Common myeloid progenitor, CD34-positive (primary cell): ENCODE measurements around the gene SLCO3A1.

Source experiments
- CTCF ChIA-PET: fragments of 350-600 bp; sonication (Branson Sonifier 250); formaldehyde crosslinking; loops from one replicate; lab custom pipeline; 2021; ENCODE audit warnings: antibody characterized with exemption; lab: Charles Lee
- POLR2A ChIA-PET: fragments of 350-600 bp; sonication (Branson Sonifier 250); formaldehyde crosslinking; loops from one replicate; lab custom pipeline; 2021; ENCODE audit warnings: antibody characterized with exemption; lab: Charles Lee
- DNase-seq, 3 donors: peaks; one replicate each; pipeline versions ENCODE4 v3.0.0 to v3.0.0-alpha.2; 2013
- H3K27ac ChIP-seq, 2 experiments: 1 replicate in 1 of 2; 2 replicates in 1 of 2; pipeline ENCODE4 v1.7.0; 2013; ENCODE audit warnings: inconsistent platforms in 2 of 2, low read length in 2 of 2, mild to moderate bottlenecking in 2 of 2, low read depth in 1 of 2, moderate library complexity in 1 of 2; ENCODE audit not compliant: severe bottlenecking in 2 of 2, insufficient read depth in 1 of 2, poor library complexity in 1 of 2
- H3K27me3 ChIP-seq, 5 experiments: replicated peaks in 2 of 5; 1 replicate in 3 of 5; 2 replicates in 2 of 5; pipeline versions ENCODE4 v1.6.1 to v1.7.0; 2013; ENCODE audit warnings: low read length in 4 of 5, mild to moderate bottlenecking in 2 of 5, moderate library complexity in 2 of 5, inconsistent platforms in 1 of 5; ENCODE audit not compliant: insufficient read depth in 5 of 5, control insufficient read depth in 4 of 5
- H3K36me3 ChIP-seq, 4 experiments: 1 replicate in 2 of 4; 2 replicates in 2 of 4; pipeline versions ENCODE4 v1.6.1 to v1.7.0; 2013; ENCODE audit warnings: low read length in 3 of 4, control low read depth in 1 of 4, mild to moderate bottlenecking in 1 of 4; ENCODE audit not compliant: control insufficient read depth in 4 of 4, insufficient read depth in 4 of 4
- H3K4me1 ChIP-seq, 4 experiments: 1 replicate in 3 of 4; 2 replicates in 1 of 4; pipeline versions ENCODE4 v1.6.1 to v1.7.1; 2013; ENCODE audit warnings: low read length in 3 of 4, mild to moderate bottlenecking in 3 of 4, control low read depth in 1 of 4, inconsistent platforms in 1 of 4, moderate library complexity in 1 of 4; ENCODE audit not compliant: control insufficient read depth in 4 of 4, insufficient read depth in 4 of 4; ENCODE audit errors: control extremely low read depth in 1 of 4
- H3K4me3 ChIP-seq, 7 experiments: 1 replicate in 4 of 7; 2 replicates in 3 of 7; pipeline versions ENCODE4 v1.5.1 to v1.7.0; 2013; ENCODE audit warnings: mild to moderate bottlenecking in 7 of 7, low read length in 6 of 7, moderate library complexity in 6 of 7, inconsistent platforms in 2 of 7, low read depth in 2 of 7, control low read depth in 1 of 7; ENCODE audit not compliant: insufficient read depth in 4 of 7, control insufficient read depth in 1 of 7; ENCODE audit errors: extremely low read depth in 1 of 7
- H3K9me3 ChIP-seq, 5 experiments: 1 replicate in 4 of 5; 2 replicates in 1 of 5; pipeline versions ENCODE4 v1.6.1 to v1.7.1; 2013; ENCODE audit warnings: low read length in 4 of 5, mild to moderate bottlenecking in 2 of 5, inconsistent platforms in 1 of 5, low read depth in 1 of 5, moderate library complexity in 1 of 5; ENCODE audit not compliant: control insufficient read depth in 4 of 5, insufficient read depth in 2 of 5; ENCODE audit errors: control extremely low read depth in 1 of 5
- WGBS: methylation state at CpG from one replicate; pipeline ENCODE4 v1.1.5; 2013; ENCODE audit not compliant: insufficient coverage; 5-methylcytosine and 5-hydroxymethylcytosine counted together

SLCO3A1 gene

DNA sequence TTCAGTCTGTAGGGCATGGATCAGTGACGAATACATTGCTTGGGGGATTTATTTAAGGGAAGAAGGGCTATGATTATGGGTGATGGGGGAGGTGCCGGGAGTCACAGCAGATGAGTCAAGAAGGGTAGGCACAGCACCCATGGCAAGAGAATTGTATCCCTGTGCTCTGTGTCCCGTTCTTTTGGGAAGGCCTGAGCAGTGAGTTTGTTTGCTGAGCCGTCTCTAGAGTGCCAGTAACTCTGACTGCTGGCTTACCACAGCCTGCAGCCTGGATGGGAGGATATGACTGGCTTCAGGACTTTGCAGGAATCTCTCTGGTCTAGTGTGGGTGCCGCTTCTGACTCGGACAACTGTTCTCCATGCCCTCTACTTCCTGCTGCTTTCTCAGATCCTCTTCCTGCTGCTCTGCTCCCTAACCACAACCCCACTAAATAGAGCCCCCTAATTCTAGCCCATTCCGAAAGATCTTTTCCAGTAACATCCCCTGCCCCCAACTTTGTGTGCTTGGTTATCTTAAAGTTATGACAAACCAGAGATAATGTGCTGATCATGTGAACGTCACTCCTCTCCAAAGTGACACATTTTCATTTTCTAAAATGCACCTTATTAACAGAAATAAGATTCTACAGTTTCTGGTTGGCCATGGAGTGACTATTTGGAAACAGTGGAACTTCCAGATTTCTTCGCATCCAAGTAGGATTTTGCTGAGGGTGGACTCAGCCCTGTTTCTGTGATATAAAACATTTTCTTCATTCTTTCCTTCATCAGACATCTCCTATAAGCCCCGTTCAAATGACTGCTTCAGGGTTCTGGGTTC, 239.0 kb downstream of the SLCO3A1 start:
- WGBS, result 20% methylated on average over 5 of the region's 10 CpGs
- Histone ChIP-seq H3K36me3 (no peaks in the 10 kb centered on the region), H3K27me3 (no peaks in the 10 kb centered on the region), H3K27ac (no peak overlapping the region), H3K4me3 (peak overlapping the region in 1 of 7 experiments; percentile 34), H3K9me3 (peaks cover 0 to 3% (median 0%) of the 10 kb centered on the region in 5 experiments), H3K4me1 (peaks cover 23 to 71% (median 63%) of the 10 kb centered on the region in 4 experiments)
- ChIA-PET POLR2A (no interaction called here), CTCF (interaction anchor here (1.6 to 5.8 kb wide), 6 partner anchors 9 to 243 kb away, joined by 4 to 47 read pairs (median 6); no protein-coding TSS in a partner anchor)
- DNase-seq, result peak in 2 of 3 donors; percentile 40 to 59

DNA sequence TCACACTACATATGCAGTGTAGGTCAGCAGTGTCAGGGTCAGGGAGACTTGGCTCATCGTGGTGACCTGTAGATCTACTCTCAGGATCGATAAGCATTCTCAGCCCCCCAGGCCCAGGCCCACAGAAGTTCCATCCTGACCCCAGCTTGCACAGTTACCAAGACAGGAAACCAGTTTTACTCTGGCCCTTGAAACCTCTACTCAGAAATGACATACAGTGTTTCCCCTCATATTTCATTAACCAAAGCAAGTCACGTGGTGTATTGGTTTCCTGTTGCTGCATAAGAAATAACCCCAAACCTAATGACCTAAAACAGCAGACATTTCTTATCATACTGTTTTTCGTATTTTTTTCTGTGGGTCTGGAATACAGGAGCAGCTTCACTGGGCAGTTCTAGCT, 242.2 kb downstream of the SLCO3A1 start:
- CTCF ChIA-PET, result interaction anchor here (1.3 to 3.3 kb wide), 6 partner anchors 13 to 614 kb away, joined by 5 to 15 read pairs (median 6); no protein-coding TSS in a partner anchor

DNA sequence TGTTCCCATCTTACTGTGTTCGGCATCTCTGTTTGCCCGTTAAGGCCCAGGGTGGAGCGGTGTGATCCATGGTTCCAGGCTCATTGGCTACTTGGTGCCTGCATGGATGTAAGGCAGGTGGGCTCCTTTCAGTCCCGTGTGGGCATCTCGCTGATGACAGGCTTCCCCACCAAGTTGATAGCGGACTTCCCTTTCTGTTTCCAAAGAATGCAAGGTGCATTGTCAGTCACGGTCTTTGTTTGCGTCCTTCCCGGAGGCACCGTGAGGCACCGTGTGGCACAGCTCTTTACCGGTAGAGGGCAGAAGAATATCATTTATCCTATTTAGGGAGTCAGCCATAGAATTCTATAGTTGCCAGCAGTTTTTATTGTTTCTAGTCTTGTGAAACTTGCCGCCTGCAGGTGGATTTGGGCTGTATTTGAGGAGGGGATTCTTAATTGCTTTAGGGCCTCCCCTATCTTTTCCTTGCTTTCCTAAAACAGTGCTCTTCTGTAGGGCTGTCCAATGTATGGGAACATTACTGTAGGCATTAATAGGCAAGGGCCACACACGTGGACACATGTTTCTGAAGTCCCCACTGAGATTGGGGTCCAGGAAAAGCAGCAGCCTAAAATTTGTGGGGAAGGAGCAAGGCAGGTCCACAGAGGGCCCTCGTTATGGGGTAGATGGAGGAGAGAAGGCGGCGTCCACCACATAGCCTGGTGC, 244.1 kb downstream of the SLCO3A1 start:
- peak; percentile 79 to 82 (median 81) for DNase-seq
- Histone ChIP-seq H3K9me3 (no peaks in the 10 kb centered on the region), H3K27ac (no peak overlapping the region), H3K36me3 (no peaks in the 10 kb centered on the region), H3K27me3 (no peaks in the 10 kb centered on the region), H3K4me1 (peaks cover 20 to 68% (median 54%) of the 10 kb centered on the region in 4 experiments), H3K4me3 (peak overlapping the region in 4 of 7 experiments; percentile 15 to 60 (median 29))
- CTCF ChIA-PET, result interaction anchor here (0.8 to 3.3 kb wide), 12 partner anchors 9 to 824 kb away, joined by 3 to 15 read pairs (median 6); no protein-coding TSS in a partner anchor
- 34% methylated on average over 16 of the region's 17 CpGs for WGBS
- POLR2A ChIA-PET, result no interaction called here

More for the DNA sequence above, 242.2 kb downstream of the SLCO3A1 start:
- DNase-seq, result peak; percentile 69 to 95 (median 93)
- Histone ChIP-seq H3K4me3 (peak overlapping the region in 3 of 7 experiments; percentile 37 to 55 (median 54)), H3K27me3 (no peaks in the 10 kb centered on the region), H3K36me3 (no peaks in the 10 kb centered on the region), H3K9me3 (no peaks in the 10 kb centered on the region), H3K27ac (peak overlapping the region; percentile 51 to 54), H3K4me1 (peaks cover 23 to 79% (median 67%) of the 10 kb centered on the region in 4 experiments)
- 0% methylated on average over 3 of the region's 4 CpGs for WGBS
- POLR2A ChIA-PET, result no interaction called here

DNA sequence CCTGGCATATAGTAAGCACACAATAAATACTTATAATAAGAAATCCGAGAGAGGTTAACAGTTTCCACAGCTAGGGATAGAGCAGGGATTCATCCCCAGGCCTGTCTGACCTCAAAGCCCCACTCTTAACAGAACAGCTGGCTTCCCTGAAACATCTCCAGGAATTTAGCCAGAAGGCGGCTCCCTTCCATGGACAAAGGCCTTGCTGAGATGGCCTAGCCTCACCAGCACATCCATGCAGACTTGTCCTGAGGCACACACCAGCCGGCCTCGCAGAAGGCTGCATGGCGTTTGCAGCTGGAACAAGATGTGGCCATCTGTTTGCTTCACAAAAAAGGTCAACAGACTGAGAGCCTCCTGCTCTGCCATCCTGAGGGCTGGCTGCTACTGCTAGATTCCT, 245.4 kb downstream of the SLCO3A1 start:
- CTCF ChIA-PET, result interaction anchor here (0.8 to 3.3 kb wide), 7 partner anchors 8 to 616 kb away, joined by 3 to 15 read pairs (median 6); no protein-coding TSS in a partner anchor
- no peak overlapping the region for H3K27ac ChIP-seq
- no peak overlapping the region for H3K4me3 ChIP-seq
- WGBS, result 100% methylated on average over 5 of the region's 5 CpGs
- H3K4me1 ChIP-seq, result peaks cover 20 to 55% (median 42%) of the 10 kb centered on the region in 4 experiments
- DNase-seq, result no peak
- H3K36me3 ChIP-seq, result no peaks in the 10 kb centered on the region
- H3K9me3 ChIP-seq, result no peaks in the 10 kb centered on the region
- no peaks in the 10 kb centered on the region for H3K27me3 ChIP-seq
- POLR2A ChIA-PET, result no interaction called here

DNA sequence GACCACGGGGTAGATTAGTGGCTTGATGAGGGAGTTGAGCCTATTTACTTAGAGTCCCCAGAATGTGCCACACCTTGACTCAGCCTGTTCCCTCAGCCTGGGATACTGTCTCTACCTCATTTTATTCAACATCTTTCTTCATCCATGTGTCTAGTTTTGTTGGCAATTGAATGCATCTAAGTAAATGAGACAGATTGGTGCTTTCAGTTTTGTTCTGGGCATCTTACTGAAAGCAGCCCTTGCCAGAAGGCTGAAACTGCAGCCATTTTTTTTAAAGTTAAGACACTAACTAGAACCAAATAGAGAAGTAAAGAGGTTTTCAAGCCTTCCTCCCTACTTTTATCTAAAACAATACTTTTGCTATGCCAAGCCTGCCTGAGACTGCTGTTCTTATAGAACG, 246.8 kb downstream of the SLCO3A1 start:
- ChIA-PET CTCF (no interaction called here), POLR2A (no interaction called here)
- no peak for DNase-seq
- Histone ChIP-seq H3K4me3 (no peak overlapping the region), H3K27ac (no peak overlapping the region), H3K9me3 (no peaks in the 10 kb centered on the region), H3K36me3 (peaks cover 0 to under 1% (median 0%) of the 10 kb centered on the region in 4 experiments), H3K4me1 (peaks cover 11 to 41% (median 32%) of the 10 kb centered on the region in 4 experiments), H3K27me3 (no peaks in the 10 kb centered on the region)
- 100% methylated on average over 1 of the region's 2 CpGs for WGBS

DNA sequence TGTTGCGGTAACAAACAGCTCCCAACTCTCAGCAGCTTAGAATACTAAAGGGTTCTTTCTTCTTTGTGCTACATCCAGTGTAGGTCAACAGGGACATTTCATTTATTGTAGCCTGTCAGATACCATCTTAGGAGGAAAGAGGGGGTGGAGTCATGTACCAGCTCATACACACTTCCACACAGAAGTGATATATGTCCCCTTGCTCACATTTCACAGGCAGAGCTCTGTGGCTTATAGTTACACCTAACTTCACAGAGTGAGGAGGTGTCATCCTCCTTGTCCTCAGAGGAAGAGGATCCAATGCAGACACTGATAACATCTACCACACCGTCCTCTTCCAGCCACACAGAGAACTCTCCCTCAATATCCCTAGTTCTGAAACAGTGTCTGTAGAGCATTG, 247.2 kb downstream of the SLCO3A1 start:
- WGBS, result no CpG with 5 or more reads among the region's 2 CpGs
- CTCF ChIA-PET, result interaction anchor here (1.1 kb wide), 1 partner anchor 21 kb away, joined by 3 read pairs; no protein-coding TSS in a partner anchor
- Histone ChIP-seq H3K27me3 (no peaks in the 10 kb centered on the region), H3K4me1 (peaks cover 7 to 36% (median 27%) of the 10 kb centered on the region in 4 experiments), H3K9me3 (no peaks in the 10 kb centered on the region), H3K27ac (no peak overlapping the region), H3K36me3 (peaks cover 0 to 3% (median 3%) of the 10 kb centered on the region in 4 experiments), H3K4me3 (no peak overlapping the region)
- DNase-seq, result no peak
- POLR2A ChIA-PET, result no interaction called here
